ENCODE results near the gene CEACAM18.

- TF ChIP-seq POLR2A (IDR thresholded peaks at IDR 0.05; ENCODE audit: low read depth, low read length) = no peak
- no peak for TF ChIP-seq MAFK (IDR thresholded peaks at IDR 0.05; ENCODE audit: low read depth, low read length)
- TF ChIP-seq BHLHE40 (IDR thresholded peaks at IDR 0.05; ENCODE audit: low read depth, low read length) = no peak
- no peak for TF ChIP-seq NFE2L2 (IDR thresholded peaks at IDR 0.05; ENCODE audit: low read depth, low read length)
- TF ChIP-seq, protein P1, sequence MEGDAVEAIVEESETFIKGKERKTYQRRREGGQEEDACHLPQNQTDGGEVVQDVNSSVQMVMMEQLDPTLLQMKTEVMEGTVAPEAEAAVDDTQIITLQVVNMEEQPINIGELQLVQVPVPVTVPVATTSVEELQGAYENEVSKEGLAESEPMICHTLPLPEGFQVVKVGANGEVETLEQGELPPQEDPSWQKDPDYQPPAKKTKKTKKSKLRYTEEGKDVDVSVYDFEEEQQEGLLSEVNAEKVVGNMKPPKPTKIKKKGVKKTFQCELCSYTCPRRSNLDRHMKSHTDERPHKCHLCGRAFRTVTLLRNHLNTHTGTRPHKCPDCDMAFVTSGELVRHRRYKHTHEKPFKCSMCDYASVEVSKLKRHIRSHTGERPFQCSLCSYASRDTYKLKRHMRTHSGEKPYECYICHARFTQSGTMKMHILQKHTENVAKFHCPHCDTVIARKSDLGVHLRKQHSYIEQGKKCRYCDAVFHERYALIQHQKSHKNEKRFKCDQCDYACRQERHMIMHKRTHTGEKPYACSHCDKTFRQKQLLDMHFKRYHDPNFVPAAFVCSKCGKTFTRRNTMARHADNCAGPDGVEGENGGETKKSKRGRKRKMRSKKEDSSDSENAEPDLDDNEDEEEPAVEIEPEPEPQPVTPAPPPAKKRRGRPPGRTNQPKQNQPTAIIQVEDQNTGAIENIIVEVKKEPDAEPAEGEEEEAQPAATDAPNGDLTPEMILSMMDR (conservative IDR thresholded peaks at IDR 0.05; ENCODE audit: low read depth, low read length) = no peak
- no peak for TF ChIP-seq RFX5 (IDR thresholded peaks at IDR 0.05; ENCODE audit: low read depth, low read length)
- no peak for TF ChIP-seq SMC3 (IDR thresholded peaks at IDR 0.05; ENCODE audit: low read depth, low read length)
- TF ChIP-seq USF2 (IDR thresholded peaks at IDR 0.05; ENCODE audit: low read depth, low read length) = no peak
- TF ChIP-seq, protein P2, sequence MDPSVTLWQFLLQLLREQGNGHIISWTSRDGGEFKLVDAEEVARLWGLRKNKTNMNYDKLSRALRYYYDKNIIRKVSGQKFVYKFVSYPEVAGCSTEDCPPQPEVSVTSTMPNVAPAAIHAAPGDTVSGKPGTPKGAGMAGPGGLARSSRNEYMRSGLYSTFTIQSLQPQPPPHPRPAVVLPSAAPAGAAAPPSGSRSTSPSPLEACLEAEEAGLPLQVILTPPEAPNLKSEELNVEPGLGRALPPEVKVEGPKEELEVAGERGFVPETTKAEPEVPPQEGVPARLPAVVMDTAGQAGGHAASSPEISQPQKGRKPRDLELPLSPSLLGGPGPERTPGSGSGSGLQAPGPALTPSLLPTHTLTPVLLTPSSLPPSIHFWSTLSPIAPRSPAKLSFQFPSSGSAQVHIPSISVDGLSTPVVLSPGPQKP (IDR thresholded peaks at IDR 0.05; ENCODE audit: borderline replicate concordance, low read depth, low read length) = no peak
- TF ChIP-seq MXI1 (IDR thresholded peaks at IDR 0.05; ENCODE audit: borderline replicate concordance, low read depth, low read length) = no peak
- TF ChIP-seq CEBPB (IDR thresholded peaks at IDR 0.05; ENCODE audit: low read depth, low read length) = no peak
- no peak for TF ChIP-seq RAD21 (IDR thresholded peaks at IDR 0.05; ENCODE audit: low read length)
- TF ChIP-seq RCOR1 (IDR thresholded peaks at IDR 0.05; ENCODE audit: insufficient replicate concordance, low read length) = no peak
These were observed 61.6 kb downstream of the CEACAM18 start for GRCh38 chr19:51539821-51540366.

Data from IMR-90 (cell line).